NOMO-1 treated with DMSO at 0.1 percent for 48 hours (cell line): ENCODE results near the gene FLT3LG.
A peak's percentile ranks its signal among the peaks of the same experiment; 100 is the strongest.
"Not testable (repeated sequence)": the region's sequence is repeated elsewhere in the genome, so short reads cannot be mapped to it uniquely, and the experiment has no call there.

Experiments
- DNase-seq: peaks from one replicate; lab custom pipeline; 2025; ENCODE audit not compliant: unreplicated experiment; lab: John Stamatoyannopoulos, UW

FLT3LG gene

GRCh38 chr19:49461130-49461529 lies 12.9 kb upstream of the FLT3LG start:
- DNase-seq, result not testable (repeated sequence)

- no peak for DNase-seq
Observed at GRCh38 chr19:49461656-49462055, 12.4 kb upstream of the FLT3LG start.

GRCh38 chr19:49462492-49462891 lies 11.5 kb upstream of the FLT3LG start:
- DNase-seq, result no peak

- DNase-seq, result no peak
Observed at GRCh38 chr19:49463960-49464740, 9.9 kb upstream of the FLT3LG start.

GRCh38 chr19:49465371-49465770 lies 8.6 kb upstream of the FLT3LG start:
- DNase-seq, result no peak

GRCh38 chr19:49468199-49468598 lies 5.8 kb upstream of the FLT3LG start:
- no peak for DNase-seq

- DNase-seq, result peak; percentile 78
Observed at GRCh38 chr19:49468746-49469447, 5.1 kb upstream of the FLT3LG start.

GRCh38 chr19:49469828-49470614 lies 4.0 kb upstream of the FLT3LG start:
- no peak for DNase-seq

- DNase-seq, result no peak
Observed at GRCh38 chr19:49470615-49470978, 3.4 kb upstream of the FLT3LG start.

- no peak for DNase-seq
Observed at GRCh38 chr19:49472936-49473335, 1.1 kb upstream of the FLT3LG start.

- not testable (repeated sequence) for DNase-seq
Observed at GRCh38 chr19:49473501-49473867, 531 bp upstream of the FLT3LG start.

- DNase-seq, result no peak
Observed at GRCh38 chr19:49474542-49474924, 518 bp downstream of the FLT3LG start.

- no peak for DNase-seq
Observed at GRCh38 chr19:49475191-49475917, 1.3 kb downstream of the FLT3LG start.

GRCh38 chr19:49475995-49476880 lies 2.2 kb downstream of the FLT3LG start:
- no peak for DNase-seq

GRCh38 chr19:49479975-49480628 lies 6.1 kb downstream of the FLT3LG start:
- no peak for DNase-seq

GRCh38 chr19:49481020-49481683 lies 7.1 kb downstream of the FLT3LG start:
- no peak for DNase-seq

GRCh38 chr19:49486232-49486631 lies 12.2 kb downstream of the FLT3LG start:
- DNase-seq, result no peak

GRCh38 chr19:49486710-49487276 lies 12.8 kb downstream of the FLT3LG start:
- DNase-seq, result no peak
